Measurements from ENCODE around the gene SH3GLB1. TPM values are rescaled to one million over a fixed set of nuclear protein-coding genes. Genes with fewer than 3 reads are reported as not detected.

SH3GLB1 gene
- total RNA-seq, 1 experiment from 2014 or later: 108 TPM

DNA sequence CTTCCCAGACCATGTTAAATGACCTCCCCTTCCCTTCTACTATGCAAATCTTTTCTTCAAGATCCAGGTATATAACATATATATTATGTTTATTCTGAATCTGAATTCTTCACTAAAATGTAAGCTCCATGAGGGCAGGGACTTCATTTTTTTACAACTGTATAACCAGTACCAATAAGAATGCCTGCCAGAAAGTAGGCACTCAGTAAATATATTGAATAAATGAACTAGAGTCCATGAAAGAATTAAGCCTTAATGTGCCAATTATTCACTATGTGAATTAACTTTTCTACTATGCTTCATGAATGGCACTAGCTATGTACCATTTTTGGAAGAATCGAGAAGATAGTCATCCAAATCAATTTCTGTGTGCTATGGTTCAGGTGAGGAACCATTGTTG lies 60.1 kb downstream of the SH3GLB1 start:
- Mint-ChIP-seq H3K4me1 (ENCODE audit: insufficient read depth, unreplicated experiment) (no peaks in the 10 kb centered on the region), H3K9me3 (ENCODE audit: unreplicated experiment) (no peaks in the 10 kb centered on the region), H3K27ac (ENCODE audit: low read depth, unreplicated experiment) (no peak overlapping the region), H3K36me3 (ENCODE audit: insufficient read depth, unreplicated experiment) (no peaks in the 10 kb centered on the region), H3K27me3 (ENCODE audit: insufficient read depth, unreplicated experiment) (no peaks in the 10 kb centered on the region), H3K4me3 (ENCODE audit: unreplicated experiment) (no peak overlapping the region)
- intact Hi-C loops (cut with micrococcal nuclease): no loop called here
- ChIA-PET CTCF (interaction anchor here (0.8 kb wide), 1 partner anchor 69 kb away, joined by 3 read pairs; no protein-coding TSS in a partner anchor), POLR2A (interaction anchor here (1.4 kb wide), 1 partner anchor 9 kb away, joined by 5 read pairs; no protein-coding TSS in a partner anchor)
- no peak for TF ChIP-seq CTCF (IDR thresholded peaks at IDR 0.05; ENCODE audit: unreplicated experiment)
- no TSS peak for BruUV-seq (replicated peaks)
- DNase-seq (ENCODE audit: unreplicated experiment): no peak

DNA sequence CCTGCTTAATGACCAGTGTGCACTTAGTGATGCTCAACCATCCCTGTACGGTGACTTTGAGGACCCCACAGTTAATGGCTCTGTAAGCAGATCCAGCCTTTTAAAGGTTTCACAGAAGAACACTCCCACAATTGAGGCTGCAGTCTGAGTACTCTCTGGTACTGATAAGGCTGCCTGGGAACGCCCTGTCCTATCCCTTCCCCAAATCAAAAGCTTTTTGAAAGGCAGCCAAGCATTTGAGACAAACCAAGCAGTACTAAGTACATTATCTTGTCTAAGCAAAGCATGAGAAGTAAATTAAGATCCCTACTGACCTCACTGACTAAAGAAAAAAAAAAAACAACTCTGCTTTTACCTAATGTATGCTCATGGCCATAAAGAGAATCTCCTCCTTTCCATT lies 60.7 kb downstream of the SH3GLB1 start:
- H3K27ac Mint-ChIP-seq (ENCODE audit: low read depth, unreplicated experiment): no peak overlapping the region
- POLR2A ChIA-PET: interaction anchor here (1.4 kb wide), 1 partner anchor 9 kb away, joined by 5 read pairs; no protein-coding TSS in a partner anchor
- H3K9me3 Mint-ChIP-seq (ENCODE audit: unreplicated experiment): no peaks in the 10 kb centered on the region
- intact Hi-C loops (cut with micrococcal nuclease): no loop called here
- no peaks in the 10 kb centered on the region for H3K4me1 Mint-ChIP-seq (ENCODE audit: insufficient read depth, unreplicated experiment)
- no peaks in the 10 kb centered on the region for H3K27me3 Mint-ChIP-seq (ENCODE audit: insufficient read depth, unreplicated experiment)
- BruUV-seq (replicated peaks): no TSS peak
- DNase-seq (ENCODE audit: unreplicated experiment): no peak
- no peak overlapping the region for H3K4me3 Mint-ChIP-seq (ENCODE audit: unreplicated experiment)
- CTCF ChIA-PET: interaction anchor here (0.8 kb wide), 1 partner anchor 68 kb away, joined by 3 read pairs; no protein-coding TSS in a partner anchor
- TF ChIP-seq CTCF (IDR thresholded peaks at IDR 0.05; ENCODE audit: unreplicated experiment): no peak
- no peaks in the 10 kb centered on the region for H3K36me3 Mint-ChIP-seq (ENCODE audit: insufficient read depth, unreplicated experiment)

DNA sequence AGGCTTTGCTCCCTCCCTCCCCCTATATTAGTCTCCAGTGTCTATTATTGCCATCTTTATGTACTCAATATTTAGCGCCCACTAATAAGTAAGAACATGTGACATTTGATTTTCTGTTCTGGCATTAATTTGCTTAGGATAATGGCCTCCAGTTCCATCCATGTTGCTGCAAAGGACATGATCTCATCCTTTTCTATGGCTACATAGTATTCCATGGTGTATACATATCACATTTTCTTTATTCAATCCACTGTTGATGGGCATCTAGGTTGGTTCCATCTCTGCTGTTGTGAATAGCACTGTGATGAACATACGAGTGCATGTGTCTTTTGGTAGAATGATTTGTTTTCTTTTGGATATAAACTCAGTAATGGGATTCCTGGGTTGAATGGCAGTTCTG lies 61.3 kb downstream of the SH3GLB1 start:
- H3K36me3 Mint-ChIP-seq (ENCODE audit: insufficient read depth, unreplicated experiment): no peaks in the 10 kb centered on the region
- H3K27ac Mint-ChIP-seq (ENCODE audit: low read depth, unreplicated experiment): no peak overlapping the region
- intact Hi-C loops (cut with micrococcal nuclease): no loop called here
- ChIA-PET CTCF (no interaction called here), POLR2A (interaction anchor here (1.4 kb wide), 1 partner anchor 8 kb away, joined by 5 read pairs; no protein-coding TSS in a partner anchor)
- no peak overlapping the region for H3K4me3 Mint-ChIP-seq (ENCODE audit: unreplicated experiment)
- no peaks in the 10 kb centered on the region for H3K4me1 Mint-ChIP-seq (ENCODE audit: insufficient read depth, unreplicated experiment)
- TF ChIP-seq CTCF (IDR thresholded peaks at IDR 0.05; ENCODE audit: unreplicated experiment): no peak
- no peak for DNase-seq (ENCODE audit: unreplicated experiment)
- BruUV-seq (replicated peaks): no TSS peak
- H3K27me3 Mint-ChIP-seq (ENCODE audit: insufficient read depth, unreplicated experiment): no peaks in the 10 kb centered on the region
- H3K9me3 Mint-ChIP-seq (ENCODE audit: unreplicated experiment): no peaks in the 10 kb centered on the region

GRCh38 chr1:86768554-86768953 lies 64.2 kb downstream of the SH3GLB1 start:
- CTCF ChIA-PET: interaction anchor here (0.7 kb wide), 1 partner anchor 12 kb away, joined by 4 read pairs; no protein-coding TSS in a partner anchor

More at GRCh38 chr1:86768554-86768953, 64.2 kb downstream of the SH3GLB1 start:
- Mint-ChIP-seq H3K36me3 (ENCODE audit: insufficient read depth, unreplicated experiment) (peaks cover 7% of the 10 kb centered on the region), H3K27me3 (ENCODE audit: insufficient read depth, unreplicated experiment) (no peaks in the 10 kb centered on the region), H3K27ac (ENCODE audit: low read depth, unreplicated experiment) (no peak overlapping the region), H3K9me3 (ENCODE audit: unreplicated experiment) (no peaks in the 10 kb centered on the region), H3K4me3 (ENCODE audit: unreplicated experiment) (no peak overlapping the region), H3K4me1 (ENCODE audit: insufficient read depth, unreplicated experiment) (peaks cover 8% of the 10 kb centered on the region)
- POLR2A ChIA-PET: no interaction called here
- intact Hi-C loops (cut with micrococcal nuclease): no loop called here
- TF ChIP-seq CTCF (IDR thresholded peaks at IDR 0.05; ENCODE audit: unreplicated experiment): no peak
- no peak for DNase-seq (ENCODE audit: unreplicated experiment)
- no TSS peak for BruUV-seq (replicated peaks)

Measured in MCF 10A (cell line).